Stimulated activated CD8-positive, alpha-beta memory T cell treated with anti-CD3 and anti-CD28 coated beads, Interleukin-2, amount 100 ng/mL, for 1 hour (primary cell): Measurements from ENCODE around the gene SV2A.
"Not testable (repeated sequence)": the region's sequence is repeated elsewhere in the genome, so short reads cannot be mapped to it uniquely, and the experiment has no call there.

ENCODE experiments used
- DNase-seq, 2 donors: peaks; one replicate each; pipeline ENCODE4 v3.0.0-alpha.2; 2020; ENCODE audit warnings: low read depth in 2 of 2

Gene SV2A

DNA sequence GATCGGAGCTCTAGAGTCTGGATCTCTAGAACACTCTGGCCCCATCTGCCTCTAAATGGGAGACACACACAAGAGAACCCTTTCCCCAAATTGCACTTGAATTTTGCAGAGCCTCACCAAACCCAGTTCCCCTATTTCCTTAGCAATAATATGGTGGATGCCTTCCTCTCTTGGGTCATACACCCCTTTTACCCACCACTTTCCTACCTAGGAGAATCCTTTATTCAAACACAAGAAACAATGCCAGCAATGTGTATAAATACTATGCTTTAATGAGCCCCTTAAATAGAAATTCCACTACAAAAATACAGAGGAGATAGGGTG, 10.7 kb upstream of the SV2A start:
- no peak for DNase-seq

DNA sequence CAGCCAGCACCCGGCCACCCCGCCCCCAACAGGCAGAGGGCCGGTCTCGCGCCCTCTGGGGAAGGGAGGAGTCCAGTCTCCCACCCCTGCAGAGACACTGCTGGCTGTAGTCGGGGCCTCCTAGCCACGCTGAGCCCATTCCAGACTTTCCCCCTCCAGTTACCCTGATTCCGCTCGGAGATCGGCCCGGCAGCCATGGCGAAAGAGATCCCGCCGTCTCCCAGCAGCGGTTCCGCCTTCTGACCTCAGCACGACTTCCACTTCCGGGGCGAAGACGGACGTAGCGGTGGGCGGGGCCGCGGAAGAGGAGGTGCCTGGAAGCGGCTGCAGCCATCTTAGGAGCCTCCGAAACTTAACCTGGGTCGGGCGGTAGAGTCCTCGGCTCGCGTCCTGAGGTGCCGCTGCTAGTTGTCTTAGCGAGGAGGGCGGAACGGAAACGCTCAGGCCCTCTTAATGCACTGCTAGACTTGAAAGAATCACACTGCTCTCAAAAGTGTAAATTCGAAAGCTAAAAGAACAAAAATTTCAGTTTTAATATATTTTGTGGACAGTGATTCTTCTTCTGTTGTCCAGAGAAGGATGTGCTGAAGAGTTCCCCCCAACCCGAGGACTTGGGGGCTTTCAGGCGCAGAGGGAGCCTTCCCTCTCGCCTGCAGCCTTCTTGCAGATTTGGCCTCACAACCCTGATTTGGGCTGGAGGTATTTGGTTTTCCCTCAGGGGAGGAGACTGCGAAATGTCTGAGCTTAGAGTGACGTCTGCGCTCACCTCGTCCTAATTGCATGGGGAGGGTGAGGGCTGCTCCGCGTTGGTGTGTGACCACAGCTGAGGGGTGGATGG, 10.1 kb upstream of the SV2A start, which contains the start of gene SF3B4:
Gene SF3B4, minus strand, starts transcription at position 241 of the 838 bp plus-strand sequence. Its CDS starts 44 bp downstream, at position 197.
- DNase-seq, result peak; percentile 90 to 92

- no peak for DNase-seq
Observed at GRCh38 chr1:149927056-149927562, 9.5 kb upstream of the SV2A start.

GRCh38 chr1:149926296-149926695, 8.7 kb upstream of the SV2A start:
- DNase-seq, result no peak

- no peak for DNase-seq
Observed at GRCh38 chr1:149925751-149926150, 8.1 kb upstream of the SV2A start.

DNA sequence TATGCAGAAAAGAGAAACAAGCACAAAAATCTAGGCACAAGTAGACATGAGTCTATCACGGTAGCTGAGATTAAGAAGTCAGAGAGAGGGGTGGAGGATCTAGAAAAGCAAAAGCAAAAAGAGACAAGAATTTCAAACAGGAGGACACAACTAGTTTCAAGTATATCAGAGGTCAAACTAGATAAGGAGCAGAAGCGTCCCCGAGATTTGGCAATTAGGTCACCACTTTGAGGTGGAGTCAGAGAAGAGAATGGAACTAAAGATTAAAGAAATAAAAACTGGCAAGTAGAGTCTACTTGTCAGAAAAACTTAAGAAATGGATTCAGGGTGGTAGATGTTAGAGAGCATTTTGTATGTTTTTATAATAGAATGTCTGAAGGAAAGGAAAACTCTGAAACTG, 7.7 kb upstream of the SV2A start:
- no peak for DNase-seq

DNA sequence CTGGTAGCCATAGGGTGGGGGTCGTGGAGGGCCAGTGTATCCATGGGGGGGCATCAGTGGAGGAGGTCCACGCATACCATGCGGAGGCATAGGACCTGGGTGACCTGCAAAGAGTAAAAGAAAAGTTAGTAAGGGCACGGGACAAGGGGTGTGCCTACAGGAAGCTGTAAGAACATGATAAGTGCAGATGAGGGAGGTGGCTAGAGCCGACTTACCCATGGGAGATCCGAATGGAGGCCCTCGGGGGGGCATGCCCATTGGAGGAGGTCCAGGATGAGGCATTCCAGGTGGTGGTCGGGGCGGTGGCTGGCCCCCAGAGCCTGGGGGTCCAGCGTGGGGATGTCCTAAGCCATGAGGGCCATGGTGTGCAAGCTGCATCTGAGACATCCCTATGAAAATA, 6.0 kb upstream of the SV2A start:
- DNase-seq, result no peak

GRCh38 chr1:149916898-149917252, 769 bp downstream of the SV2A start:
- DNase-seq, result no peak

GRCh38 chr1:149916193-149916897, 1.3 kb downstream of the SV2A start:
- DNase-seq, result no peak

GRCh38 chr1:149915429-149916192, 2.0 kb downstream of the SV2A start:
- DNase-seq, result no peak

- no peak for DNase-seq
Observed at GRCh38 chr1:149914545-149914944, 3.1 kb downstream of the SV2A start.

GRCh38 chr1:149906570-149907075, 11.0 kb downstream of the SV2A start:
- no peak for DNase-seq

- no peak for DNase-seq
Observed at GRCh38 chr1:149903836-149904491, 13.7 kb downstream of the SV2A start.

DNA sequence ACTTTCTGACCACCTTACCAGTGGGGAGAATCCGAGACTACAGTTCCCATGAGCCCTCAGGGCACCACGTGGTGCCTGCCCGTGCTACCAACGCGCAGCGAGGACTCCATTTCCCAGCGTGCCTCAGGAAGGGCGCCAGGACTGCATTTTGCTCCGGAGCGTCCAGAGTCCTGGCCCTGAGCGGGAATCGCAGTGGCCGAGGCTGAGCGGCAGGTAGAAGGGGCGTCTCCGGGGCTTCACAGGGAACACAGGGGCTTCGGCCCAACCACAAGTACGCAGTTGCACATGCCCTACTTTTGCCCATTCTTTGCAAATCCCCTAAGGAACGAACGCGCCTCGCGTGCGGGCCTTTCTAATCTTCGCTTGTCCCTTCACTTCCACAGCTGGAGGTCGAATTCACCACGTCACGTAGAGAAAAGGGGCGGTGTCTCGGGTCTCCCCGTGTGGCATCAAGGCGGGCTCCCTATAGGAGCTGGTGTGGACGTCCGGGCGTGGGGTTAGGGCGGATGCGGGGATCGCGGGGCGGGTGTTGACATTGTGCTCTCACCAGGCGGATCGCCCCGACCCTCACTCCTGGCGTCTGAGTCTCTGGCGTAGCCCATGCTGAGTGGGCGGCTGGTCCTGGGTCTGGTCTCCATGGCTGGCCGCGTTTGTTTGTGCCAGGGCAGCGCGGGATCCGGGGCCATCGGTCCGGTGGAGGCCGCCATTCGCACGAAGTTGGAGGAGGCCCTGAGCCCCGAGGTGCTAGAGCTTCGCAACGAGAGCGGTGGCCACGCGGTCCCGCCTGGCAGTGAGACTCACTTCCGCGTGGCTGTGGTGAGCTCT, 18.0 kb downstream of the SV2A start, which contains the start of gene BOLA1:
Gene BOLA1, plus strand, starts transcription at position 109 of the 825 bp plus-strand sequence. Its CDS starts 492 bp downstream, at position 601.
- DNase-seq, result peak; percentile 60 to 68

DNA sequence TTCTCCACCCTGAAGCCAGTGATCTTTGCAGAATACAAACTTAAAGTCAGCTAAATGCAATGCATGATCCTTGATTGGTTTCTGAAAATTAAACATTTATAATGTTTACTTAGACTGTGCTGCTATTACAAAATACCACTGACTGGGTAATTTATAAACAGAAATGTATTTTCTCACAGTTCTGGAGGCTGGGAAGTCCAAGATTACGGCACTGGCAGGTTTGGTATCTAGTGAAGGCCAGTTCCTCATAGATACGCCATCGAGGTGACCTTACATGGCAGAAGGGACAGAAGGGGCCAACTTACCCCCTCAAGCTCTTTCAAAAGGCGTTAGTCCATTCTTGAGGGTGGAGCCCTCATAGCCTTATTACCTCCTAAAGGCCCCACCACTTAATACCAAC, 21.1 kb downstream of the SV2A start:
- DNase-seq, result no peak

- DNase-seq, result no peak
Observed at GRCh38 chr1:149888999-149889289, 28.7 kb downstream of the SV2A start.

GRCh38 chr1:149888247-149888998, 29.2 kb downstream of the SV2A start:
- peak in 1 of 2 donors; percentile 55 for DNase-seq

GRCh38 chr1:149887456-149888246, 30.0 kb downstream of the SV2A start:
- DNase-seq, result peak in 1 of 2 donors; percentile 56

DNA sequence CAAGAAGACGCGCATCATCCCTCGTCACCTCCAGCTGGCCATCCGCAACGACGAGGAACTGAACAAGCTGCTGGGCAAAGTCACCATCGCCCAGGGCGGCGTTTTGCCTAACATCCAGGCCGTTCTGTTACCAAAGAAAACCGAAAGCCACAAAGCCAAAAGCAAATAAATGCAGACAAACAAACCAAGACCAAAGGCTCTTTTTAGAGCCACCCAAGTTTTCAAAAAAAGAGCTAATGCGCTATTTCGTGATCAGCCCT, 30.5 kb downstream of the SV2A start:
- not testable (repeated sequence) for DNase-seq
